Measurements from ENCODE around the gene RPS6KA5. TPM values are rescaled to one million over a fixed set of nuclear protein-coding genes. Genes with fewer than 3 reads are reported as not detected.

Gene RPS6KA5
- total RNA-seq, 1 experiment from 2014 or later = 24.2 TPM

GRCh38 chr14:91070572-91070971, 10.1 kb upstream of the RPS6KA5 start:
- Histone ChIP-seq H3K4me1 (ENCODE audit: control insufficient read depth in 1 of 2, insufficient read depth in 2 of 2, low read length in 2 of 2) (no peaks in the 10 kb centered on the region), H3K9me2 (ENCODE audit: insufficient read depth) (no peaks in the 10 kb centered on the region), H3K36me3 (ENCODE audit: control insufficient read depth in 1 of 2, insufficient read depth in 2 of 2, low read length in 2 of 2) (no peaks in the 10 kb centered on the region), H3K27me3 (ENCODE audit: insufficient read depth, low read length) (no peaks in the 10 kb centered on the region), H3K9ac (ENCODE audit: low read length) (no peak overlapping the region), H3K79me2 (ENCODE audit: insufficient read depth, low read length) (no peaks in the 10 kb centered on the region), H3K27ac (ENCODE audit: low read depth, low read length) (no peak overlapping the region), H3K4me2 (ENCODE audit: low read length) (no peak overlapping the region), H2AFZ (ENCODE audit: low read depth, low read length, poor library complexity, severe bottlenecking) (no peak overlapping the region), H3K4me3 (replicated peaks in 1 of 2; ENCODE audit: low read depth in 1 of 2, low read length in 2 of 2) (no peak overlapping the region), H3K9me3 (ENCODE audit: control insufficient read depth in 1 of 2, insufficient read depth in 1 of 2, low read depth in 1 of 2, low read length in 2 of 2) (no peaks in the 10 kb centered on the region), H4K20me1 (ENCODE audit: insufficient read depth) (no peaks in the 10 kb centered on the region)
- no peak for TF ChIP-seq EZH2phosphoT487 (IDR thresholded peaks at IDR 0.05; ENCODE audit: borderline replicate concordance)
- no peak for TF ChIP-seq FOSL1 (IDR thresholded peaks at IDR 0.05; ENCODE audit: low read depth)
- no peak for TF ChIP-seq REST (IDR thresholded peaks at IDR 0.05; ENCODE audit: low read depth)
- TF ChIP-seq ZBTB33 (IDR thresholded peaks at IDR 0.05; ENCODE audit: extremely low read depth, insufficient replicate concordance, low read length) = no peak
- TF ChIP-seq CTCF (IDR thresholded peaks at IDR 0.05 in 2 of 3, conservative IDR thresholded peaks at IDR 0.05 in 1 of 3; ENCODE audit: borderline replicate concordance in 1 of 3, insufficient read depth in 1 of 3, low read depth in 2 of 3, low read length in 2 of 3) = no peak
- TF ChIP-seq SIN3A (IDR thresholded peaks at IDR 0.05; ENCODE audit: low read depth) = no peak
- no peak for TF ChIP-seq POLR2A (IDR thresholded peaks at IDR 0.05; ENCODE audit: borderline replicate concordance, extremely low read depth, insufficient read depth, insufficient read length)
- ChIA-PET POLR2A (no interaction called here), RAD21 (ENCODE audit: low non-redundant PET in 1 of 2, low total read pairs in 2 of 2, uncharacterized antibody in 2 of 2, unreplicated experiment in 2 of 2) (no interaction called here), CTCF (no interaction called here)
- intact Hi-C loops (cut with micrococcal nuclease) = no loop called here
- no TSS peak for BruUV-seq (replicated peaks)
- no peak for DNase-seq (ENCODE audit: low read depth, low spot score)
- no peak for ATAC-seq

All from HCT116 (cell line).